Activated T-cell treated with anti-CD3 and anti-CD28 coated beads, Interleukin-2, amount 50 U/mL, for 24 hours (primary cell): ENCODE results near the gene PSKH1.

Experiments used
- DNase-seq: peaks from one replicate; pipeline ENCODE4 v3.0.0-alpha.2; 2020
- H3K27ac Mint-ChIP-seq: 2 replicates; pipeline ENCODE4 v1.8.0; 2020; ENCODE audit warnings: mild to moderate bottlenecking, mixed read lengths
- H3K27me3 Mint-ChIP-seq: 2 replicates; pipeline ENCODE4 v1.8.0; 2020; ENCODE audit warnings: mixed read lengths
- H3K36me3 Mint-ChIP-seq: 2 replicates; pipeline ENCODE4 v1.8.0; 2020; ENCODE audit warnings: low read depth, mixed read lengths
- H3K4me1 Mint-ChIP-seq: 2 replicates; pipeline ENCODE4 v1.8.0; 2020; ENCODE audit warnings: low read depth, mixed read lengths
- H3K4me3 Mint-ChIP-seq: 2 replicates; pipeline ENCODE4 v1.8.0; 2020; ENCODE audit warnings: mild to moderate bottlenecking, moderate library complexity, mixed read lengths
- H3K9me3 Mint-ChIP-seq: 2 replicates; pipeline ENCODE4 v1.8.0; 2020; ENCODE audit warnings: mixed read lengths

Gene PSKH1

GRCh38 chr16:67877064-67877463, 16.0 kb upstream of the PSKH1 start:
- peaks cover 35% of the 10 kb centered on the region for H3K4me1 Mint-ChIP-seq
- H3K4me3 Mint-ChIP-seq: no peak overlapping the region
- H3K9me3 Mint-ChIP-seq: no peaks in the 10 kb centered on the region
- no peaks in the 10 kb centered on the region for H3K27me3 Mint-ChIP-seq
- peak overlapping the region; percentile 26 for H3K27ac Mint-ChIP-seq
- no peak for DNase-seq
- H3K36me3 Mint-ChIP-seq: peaks cover 94% of the 10 kb centered on the region

- Mint-ChIP-seq H3K9me3 (no peaks in the 10 kb centered on the region), H3K27me3 (no peaks in the 10 kb centered on the region), H3K4me1 (peaks cover 28% of the 10 kb centered on the region), H3K36me3 (peaks cover 98% of the 10 kb centered on the region), H3K4me3 (no peak overlapping the region), H3K27ac (peak overlapping the region; percentile 30)
- DNase-seq: no peak
Measured at GRCh38 chr16:67878232-67878631, 14.8 kb upstream of the PSKH1 start.

- Mint-ChIP-seq H3K9me3 (no peaks in the 10 kb centered on the region), H3K27me3 (no peaks in the 10 kb centered on the region), H3K36me3 (peaks cover 98% of the 10 kb centered on the region), H3K4me3 (no peak overlapping the region), H3K27ac (no peak overlapping the region), H3K4me1 (peaks cover 25% of the 10 kb centered on the region)
- DNase-seq: no peak
Measured at GRCh38 chr16:67878846-67879245, 14.2 kb upstream of the PSKH1 start.

- Mint-ChIP-seq H3K9me3 (no peaks in the 10 kb centered on the region), H3K4me3 (no peak overlapping the region), H3K27me3 (no peaks in the 10 kb centered on the region), H3K36me3 (peaks cover 98% of the 10 kb centered on the region), H3K4me1 (peaks cover 19% of the 10 kb centered on the region), H3K27ac (peak overlapping the region; percentile 44)
- DNase-seq: no peak
Measured at GRCh38 chr16:67879462-67879861, 13.6 kb upstream of the PSKH1 start.

GRCh38 chr16:67879936-67880335, 13.1 kb upstream of the PSKH1 start:
- H3K36me3 Mint-ChIP-seq: peaks cover 100% of the 10 kb centered on the region

GRCh38 chr16:67880584-67880983, 12.5 kb upstream of the PSKH1 start:
- no peak for DNase-seq
- Mint-ChIP-seq H3K4me3 (no peak overlapping the region), H3K4me1 (peaks cover 8% of the 10 kb centered on the region), H3K27me3 (no peaks in the 10 kb centered on the region), H3K9me3 (no peaks in the 10 kb centered on the region), H3K36me3 (peaks cover 99% of the 10 kb centered on the region), H3K27ac (no peak overlapping the region)

More at GRCh38 chr16:67879936-67880335, 13.1 kb upstream of the PSKH1 start:
- Mint-ChIP-seq H3K4me1 (peaks cover 15% of the 10 kb centered on the region), H3K9me3 (no peaks in the 10 kb centered on the region), H3K27ac (no peak overlapping the region), H3K4me3 (no peak overlapping the region), H3K27me3 (no peaks in the 10 kb centered on the region)
- DNase-seq: no peak

- Mint-ChIP-seq H3K36me3 (peaks cover 97% of the 10 kb centered on the region), H3K4me1 (no peaks in the 10 kb centered on the region), H3K9me3 (no peaks in the 10 kb centered on the region), H3K27me3 (no peaks in the 10 kb centered on the region), H3K27ac (no peak overlapping the region), H3K4me3 (no peak overlapping the region)
- DNase-seq: no peak
Measured at GRCh38 chr16:67881621-67882161, 11.4 kb upstream of the PSKH1 start.

GRCh38 chr16:67882374-67883145, 10.5 kb upstream of the PSKH1 start:
- Mint-ChIP-seq H3K4me3 (no peak overlapping the region), H3K27me3 (no peaks in the 10 kb centered on the region), H3K36me3 (peaks cover 88% of the 10 kb centered on the region), H3K4me1 (no peaks in the 10 kb centered on the region), H3K27ac (peak overlapping the region; percentile 41), H3K9me3 (no peaks in the 10 kb centered on the region)
- DNase-seq: no peak

GRCh38 chr16:67883146-67883871, 9.7 kb upstream of the PSKH1 start:
- no peaks in the 10 kb centered on the region for H3K27me3 Mint-ChIP-seq
- H3K27ac Mint-ChIP-seq: peak overlapping the region; percentile 41
- no peak overlapping the region for H3K4me3 Mint-ChIP-seq
- no peaks in the 10 kb centered on the region for H3K9me3 Mint-ChIP-seq
- no peak for DNase-seq
- peaks cover 81% of the 10 kb centered on the region for H3K36me3 Mint-ChIP-seq
- no peaks in the 10 kb centered on the region for H3K4me1 Mint-ChIP-seq

- peaks cover 75% of the 10 kb centered on the region for H3K36me3 Mint-ChIP-seq
- peak overlapping the region; percentile 41 for H3K27ac Mint-ChIP-seq
- H3K9me3 Mint-ChIP-seq: no peaks in the 10 kb centered on the region
- H3K27me3 Mint-ChIP-seq: no peaks in the 10 kb centered on the region
- DNase-seq: peak; percentile 83
- H3K4me3 Mint-ChIP-seq: no peak overlapping the region
- H3K4me1 Mint-ChIP-seq: no peaks in the 10 kb centered on the region
Measured at GRCh38 chr16:67883872-67884261, 9.2 kb upstream of the PSKH1 start.

GRCh38 chr16:67884684-67885083, 8.4 kb upstream of the PSKH1 start, which contains the start of gene NRN1L:
Gene NRN1L (plus strand): TSS chr16:67884885. CDS start chr16:67884904, 19 bp downstream.
- Mint-ChIP-seq H3K4me3 (no peak within 1 kb of the TSS), H3K36me3 (peaks cover 67% of the 10 kb centered on the region), H3K4me1 (no peaks in the 10 kb centered on the region), H3K27ac (peak within 1 kb of the TSS; percentile 41), H3K27me3 (no peaks in the 10 kb centered on the region), H3K9me3 (no peaks in the 10 kb centered on the region)
- no peak for DNase-seq

GRCh38 chr16:67885545-67885944, 7.5 kb upstream of the PSKH1 start:
- no peak overlapping the region for H3K4me3 Mint-ChIP-seq
- no peak for DNase-seq
- H3K36me3 Mint-ChIP-seq: peaks cover 58% of the 10 kb centered on the region
- H3K27ac Mint-ChIP-seq: peak overlapping the region; percentile 37
- H3K27me3 Mint-ChIP-seq: no peaks in the 10 kb centered on the region
- no peaks in the 10 kb centered on the region for H3K9me3 Mint-ChIP-seq
- H3K4me1 Mint-ChIP-seq: no peaks in the 10 kb centered on the region

- Mint-ChIP-seq H3K4me1 (no peaks in the 10 kb centered on the region), H3K9me3 (no peaks in the 10 kb centered on the region), H3K27ac (no peak overlapping the region), H3K27me3 (no peaks in the 10 kb centered on the region), H3K4me3 (no peak overlapping the region), H3K36me3 (peaks cover 54% of the 10 kb centered on the region)
- no peak for DNase-seq
Measured at GRCh38 chr16:67885976-67886375, 7.1 kb upstream of the PSKH1 start.

- no peak overlapping the region for H3K4me3 Mint-ChIP-seq
- H3K36me3 Mint-ChIP-seq: peaks cover 50% of the 10 kb centered on the region
- no peak for DNase-seq
- H3K27me3 Mint-ChIP-seq: no peaks in the 10 kb centered on the region
- peak overlapping the region; percentile 35 for H3K27ac Mint-ChIP-seq
- H3K9me3 Mint-ChIP-seq: no peaks in the 10 kb centered on the region
- H3K4me1 Mint-ChIP-seq: no peaks in the 10 kb centered on the region
Measured at GRCh38 chr16:67886387-67886786, 6.7 kb upstream of the PSKH1 start.

- H3K4me1 Mint-ChIP-seq: peaks cover 7% of the 10 kb centered on the region
- H3K36me3 Mint-ChIP-seq: peaks cover 31% of the 10 kb centered on the region
Measured at GRCh38 chr16:67888331-67888730, 4.7 kb upstream of the PSKH1 start.

More at GRCh38 chr16:67888331-67888730, 4.7 kb upstream of the PSKH1 start:
- Mint-ChIP-seq H3K9me3 (no peaks in the 10 kb centered on the region), H3K27me3 (no peaks in the 10 kb centered on the region), H3K27ac (peak overlapping the region; percentile 26), H3K4me3 (no peak overlapping the region)
- no peak for DNase-seq
